OCI-M2 (cell line): ENCODE measurements around the gene GSTP1.
"Not testable (repeated sequence)": the region's sequence is repeated elsewhere in the genome, so short reads cannot be mapped to it uniquely, and the experiment has no call there.

Source experiments
- DNase-seq: peaks from one replicate; lab custom pipeline; 2025; ENCODE audit not compliant: unreplicated experiment; lab: John Stamatoyannopoulos, UW

Gene GSTP1

GRCh38 chr11:67594480-67594879, 10.9 kb downstream of the GSTP1 start:
- no peak for DNase-seq

GRCh38 chr11:67596753-67597300, 13.2 kb downstream of the GSTP1 start:
- DNase-seq: no peak

- not testable (repeated sequence) for DNase-seq
Measured at GRCh38 chr11:67597458-67597857, 13.8 kb downstream of the GSTP1 start.

GRCh38 chr11:67597963-67598362, 14.4 kb downstream of the GSTP1 start:
- DNase-seq: not testable (repeated sequence)

- no peak for DNase-seq
Measured at GRCh38 chr11:67599149-67599548, 15.5 kb downstream of the GSTP1 start.

- no peak for DNase-seq
Measured at GRCh38 chr11:67600324-67601029, 16.9 kb downstream of the GSTP1 start.

GRCh38 chr11:67601098-67601497, 17.5 kb downstream of the GSTP1 start:
- DNase-seq: no peak

GRCh38 chr11:67604119-67604518, 20.5 kb downstream of the GSTP1 start:
- DNase-seq: not testable (repeated sequence)

GRCh38 chr11:67604815-67605214, 21.2 kb downstream of the GSTP1 start:
- no peak for DNase-seq

- DNase-seq: no peak
Measured at GRCh38 chr11:67605231-67606011, 21.8 kb downstream of the GSTP1 start.

- no peak for DNase-seq
Measured at GRCh38 chr11:67606093-67606491, 22.5 kb downstream of the GSTP1 start.

- peak; percentile 78 for DNase-seq
Measured at GRCh38 chr11:67606492-67607295, 23.1 kb downstream of the GSTP1 start, which contains the start of gene NDUFV1. TSS of gene NDUFV1 (plus strand) at chr11:67606936. CDS start at chr11:67607005, 69 bp downstream.

- DNase-seq: no peak
Measured at GRCh38 chr11:67607507-67607906, 23.9 kb downstream of the GSTP1 start.

GRCh38 chr11:67608486-67608885, 24.9 kb downstream of the GSTP1 start:
- no peak for DNase-seq

GRCh38 chr11:67609316-67609715, 25.7 kb downstream of the GSTP1 start:
- DNase-seq: no peak

GRCh38 chr11:67610302-67610868, 26.8 kb downstream of the GSTP1 start:
- no peak for DNase-seq

- no peak for DNase-seq
Measured at GRCh38 chr11:67611165-67611564, 27.6 kb downstream of the GSTP1 start.

GRCh38 chr11:67611704-67612587, 28.3 kb downstream of the GSTP1 start:
- DNase-seq: no peak

- DNase-seq: no peak
Measured at GRCh38 chr11:67612751-67613150, 29.1 kb downstream of the GSTP1 start.
